ENCODE measurements around the gene LRRC10.

LRRC10 gene, protein sequence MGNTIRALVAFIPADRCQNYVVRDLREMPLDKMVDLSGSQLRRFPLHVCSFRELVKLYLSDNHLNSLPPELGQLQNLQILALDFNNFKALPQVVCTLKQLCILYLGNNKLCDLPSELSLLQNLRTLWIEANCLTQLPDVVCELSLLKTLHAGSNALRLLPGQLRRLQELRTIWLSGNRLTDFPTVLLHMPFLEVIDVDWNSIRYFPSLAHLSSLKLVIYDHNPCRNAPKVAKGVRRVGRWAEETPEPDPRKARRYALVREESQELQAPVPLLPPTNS

DNA sequence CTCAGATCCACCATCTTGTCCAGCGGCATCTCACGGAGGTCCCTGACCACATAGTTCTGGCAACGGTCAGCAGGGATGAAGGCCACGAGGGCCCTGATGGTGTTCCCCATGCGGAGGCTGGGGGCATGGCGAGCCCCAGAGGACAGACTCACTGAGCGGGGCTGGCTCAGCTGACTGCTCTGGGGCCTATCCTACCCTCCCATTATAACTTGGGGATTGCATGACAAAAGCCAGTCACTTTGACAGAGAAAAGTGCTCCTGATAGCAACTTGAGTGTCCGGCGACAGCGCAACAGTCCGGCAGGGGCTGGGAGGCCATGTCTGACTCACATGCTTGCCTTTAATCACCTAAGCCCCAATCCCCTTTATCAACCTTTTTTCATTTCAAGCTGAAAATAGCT, at the start of gene LRRC10:
Gene LRRC10, minus strand, starts transcription at position 179 of the 400 bp plus-strand sequence. Its CDS starts 69 bp downstream, at position 110.
- no peak for DNase-seq (ENCODE audit: low read depth in 1 of 2, low spot score in 1 of 2)

DNA sequence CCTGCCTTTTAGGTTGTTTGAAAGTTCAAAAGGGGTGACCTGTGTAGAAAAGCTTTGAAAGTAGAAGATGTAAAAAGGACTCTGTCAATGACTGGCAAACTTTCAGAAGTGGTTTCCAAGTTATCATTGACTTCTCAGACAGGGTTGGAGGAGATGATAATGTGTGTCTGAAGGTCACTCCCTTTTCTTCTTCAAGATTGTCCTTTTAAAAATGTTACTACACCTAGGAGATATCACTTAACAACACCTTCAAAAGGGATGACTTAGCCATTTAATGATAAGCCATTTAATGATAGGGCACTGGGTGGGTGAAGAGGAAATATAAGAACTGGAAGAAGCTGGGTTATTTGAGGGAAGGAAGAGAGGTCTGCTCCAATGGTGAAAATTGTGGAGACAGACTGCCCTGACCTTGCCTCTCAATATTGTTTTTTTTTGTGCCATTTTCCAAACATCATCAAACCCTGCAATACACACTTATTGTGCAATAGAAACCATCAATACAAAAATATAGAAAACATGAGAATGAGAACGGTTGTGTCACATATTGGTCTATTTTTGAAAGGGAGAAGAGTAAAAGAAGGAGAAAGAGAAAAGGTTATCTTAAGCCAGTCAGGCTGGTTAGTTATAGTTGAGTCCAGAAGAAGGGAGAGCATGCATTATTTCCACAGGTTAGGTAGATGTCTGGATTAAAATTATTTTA, 49.6 kb upstream of the LRRC10 start:
- no peak for DNase-seq (ENCODE audit: low read depth in 1 of 2, low spot score in 1 of 2)

DNA sequence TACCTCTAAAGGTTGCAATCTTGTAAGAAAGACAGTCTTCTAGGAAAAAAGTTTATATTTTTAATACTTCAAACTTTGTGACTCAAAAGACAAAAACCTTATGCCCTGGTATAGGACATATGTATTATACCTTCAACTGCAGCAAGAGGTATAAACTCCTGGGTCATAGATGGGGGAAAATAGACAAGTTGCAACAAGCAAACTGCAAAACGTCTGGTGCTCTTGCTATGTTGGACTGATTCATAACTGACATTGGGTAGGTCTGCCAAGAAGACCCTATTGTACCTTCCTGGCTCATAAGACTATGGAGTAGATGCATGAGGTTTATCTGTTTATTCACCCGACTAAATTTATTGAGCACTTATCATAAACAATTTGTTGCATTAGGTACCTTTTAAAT, 47.5 kb upstream of the LRRC10 start:
- no peak for DNase-seq (ENCODE audit: low read depth in 1 of 2, low spot score in 1 of 2)

DNA sequence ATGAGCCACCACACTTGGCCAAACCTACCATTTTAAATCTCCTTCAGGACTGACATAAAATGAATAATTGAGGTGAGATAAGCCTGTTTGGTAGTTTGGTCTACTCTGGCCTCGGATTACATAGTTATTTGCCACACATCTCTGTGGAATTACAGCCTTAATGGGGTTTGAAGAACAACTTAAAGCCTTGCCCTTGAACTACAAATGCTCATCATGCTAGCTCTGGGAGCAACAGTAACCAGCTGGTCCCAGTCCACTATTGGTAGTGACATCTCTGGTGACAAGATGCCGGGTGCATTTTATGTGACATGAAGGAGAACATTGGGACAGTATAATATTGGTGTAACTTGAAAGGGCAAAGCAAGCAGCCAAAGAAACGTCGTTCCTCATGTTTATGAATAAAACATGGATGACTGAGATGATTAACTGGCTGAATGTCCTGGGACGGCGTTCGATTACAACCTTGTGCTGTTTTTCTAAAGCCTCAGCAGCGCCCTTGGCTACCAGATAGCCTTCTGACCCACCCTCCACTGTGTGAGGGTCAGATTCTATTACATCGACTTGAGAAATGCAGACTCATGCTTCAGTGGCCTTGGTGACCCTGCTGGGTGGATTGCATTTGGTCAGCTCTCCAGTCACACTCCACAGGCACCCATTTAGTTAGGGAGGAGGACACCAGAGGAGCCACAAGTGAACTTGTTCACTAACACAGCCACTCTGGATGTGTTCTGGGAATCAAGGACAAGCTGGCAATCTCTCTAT, 46.9 kb upstream of the LRRC10 start:
- DNase-seq (ENCODE audit: low read depth in 1 of 2, low spot score in 1 of 2): no peak

DNA sequence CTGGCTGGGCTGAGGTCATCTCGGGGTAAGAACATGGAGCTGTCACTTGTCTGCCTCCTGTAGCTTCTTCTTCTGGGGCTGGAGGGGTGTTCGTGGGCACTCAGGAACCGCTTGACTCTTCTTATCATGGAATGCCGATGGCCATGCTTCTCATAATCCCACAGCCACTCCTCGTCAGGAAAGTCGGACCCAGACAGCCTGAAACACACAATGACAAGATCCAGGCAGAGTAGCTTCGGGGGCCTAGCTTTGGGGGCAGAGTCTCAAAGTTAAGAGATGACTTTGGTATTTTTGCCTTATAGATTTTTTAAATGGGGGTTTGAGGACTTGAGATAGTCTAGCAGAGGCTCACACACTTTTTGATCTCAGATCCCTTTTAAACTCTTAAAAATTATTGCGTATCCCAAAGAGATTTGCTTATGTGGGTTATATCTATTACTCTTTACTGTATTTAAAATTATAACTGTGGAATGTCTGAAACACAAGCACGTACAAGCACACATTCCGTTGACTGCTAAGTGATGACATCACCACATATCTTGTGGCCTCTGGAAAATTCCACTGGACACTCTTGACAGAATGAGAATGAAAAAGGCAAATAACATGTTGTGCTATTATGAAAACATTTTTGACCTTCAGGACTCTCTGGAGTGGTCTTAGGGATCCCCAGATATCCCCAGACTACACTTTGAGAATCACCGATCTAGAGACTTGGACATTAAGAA, 45.1 kb upstream of the LRRC10 start:
- no peak for DNase-seq (ENCODE audit: low read depth in 1 of 2, low spot score in 1 of 2)

DNA sequence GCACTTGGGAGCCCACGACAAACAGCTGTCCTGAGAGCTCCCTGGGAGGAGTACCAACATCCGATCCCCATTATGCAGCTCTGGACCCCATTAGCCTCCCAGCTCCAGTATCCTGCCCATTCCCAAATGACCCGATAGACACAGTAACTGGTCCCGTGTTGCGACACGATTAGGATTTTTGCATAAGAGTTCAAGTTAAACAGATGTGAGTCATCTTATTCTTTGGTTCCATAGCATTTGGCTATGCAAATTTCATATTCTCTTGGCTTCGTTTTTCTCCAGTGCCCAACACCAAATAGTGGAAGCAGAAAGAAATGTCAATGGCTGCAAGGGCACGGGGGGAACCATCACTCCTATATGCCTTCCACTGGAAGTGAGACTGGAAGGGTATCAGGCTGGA, 43.0 kb upstream of the LRRC10 start:
- no peak for DNase-seq (ENCODE audit: low read depth in 1 of 2, low spot score in 1 of 2)

DNA sequence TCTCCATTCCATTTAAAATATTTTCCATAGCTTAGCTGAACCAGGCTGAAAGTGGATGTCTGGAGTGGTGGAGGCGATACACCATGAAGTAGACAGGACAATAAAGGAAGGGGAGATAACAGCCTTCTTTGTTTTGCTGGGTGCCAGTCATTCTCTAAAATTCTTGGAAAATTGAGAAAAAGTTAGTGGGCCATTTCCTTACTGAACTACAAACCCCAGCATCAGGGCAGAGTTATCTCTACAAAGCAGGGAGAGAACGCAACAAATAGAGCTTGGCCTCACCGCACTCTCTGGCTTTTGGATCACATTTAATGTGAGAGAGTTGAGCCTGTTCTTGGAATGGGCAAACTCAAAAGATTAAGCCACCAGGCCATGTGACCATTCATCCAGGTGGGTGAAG, 41.2 kb upstream of the LRRC10 start:
- no peak for DNase-seq (ENCODE audit: low read depth in 1 of 2, low spot score in 1 of 2)

DNA sequence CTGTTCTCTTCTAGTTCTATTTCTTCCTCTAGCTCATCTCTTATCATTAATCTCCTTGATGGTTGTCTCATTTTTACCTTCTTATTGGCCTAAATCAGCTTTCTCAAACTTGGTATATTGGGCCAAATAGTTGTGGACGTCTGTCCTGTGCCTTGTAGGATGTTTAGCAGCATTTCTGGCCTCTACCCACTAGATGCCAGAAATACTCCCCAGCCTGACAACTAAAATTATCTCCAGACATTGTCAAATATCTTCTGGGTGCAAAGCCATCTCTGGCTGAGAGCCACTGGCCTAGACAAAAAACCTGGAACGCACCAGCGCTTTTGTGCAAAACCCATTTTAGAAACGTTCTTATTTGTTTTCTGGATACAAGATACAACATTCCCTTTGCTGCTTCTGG, 38.8 kb upstream of the LRRC10 start:
- DNase-seq (ENCODE audit: low read depth in 1 of 2, low spot score in 1 of 2): no peak

DNA sequence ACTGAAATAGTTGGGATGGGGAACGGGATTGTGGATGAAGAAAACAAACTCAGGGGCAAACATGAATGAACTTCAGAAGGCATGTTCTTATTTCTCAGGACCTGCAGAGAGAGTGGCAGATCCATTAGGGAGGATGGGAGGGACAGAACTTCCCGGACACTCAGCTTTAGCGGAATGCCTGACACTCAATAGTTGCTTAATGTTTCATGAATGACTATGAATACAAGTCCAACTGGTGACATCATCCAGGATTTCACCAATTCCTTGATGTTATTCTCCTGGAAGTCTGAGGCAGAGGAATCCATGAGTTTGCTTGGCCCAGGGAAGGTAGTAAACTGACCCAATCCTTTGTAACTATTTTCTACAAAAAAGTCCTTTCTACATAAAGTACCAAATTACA, 37.8 kb upstream of the LRRC10 start:
- DNase-seq (ENCODE audit: low read depth in 1 of 2, low spot score in 1 of 2): no peak

DNA sequence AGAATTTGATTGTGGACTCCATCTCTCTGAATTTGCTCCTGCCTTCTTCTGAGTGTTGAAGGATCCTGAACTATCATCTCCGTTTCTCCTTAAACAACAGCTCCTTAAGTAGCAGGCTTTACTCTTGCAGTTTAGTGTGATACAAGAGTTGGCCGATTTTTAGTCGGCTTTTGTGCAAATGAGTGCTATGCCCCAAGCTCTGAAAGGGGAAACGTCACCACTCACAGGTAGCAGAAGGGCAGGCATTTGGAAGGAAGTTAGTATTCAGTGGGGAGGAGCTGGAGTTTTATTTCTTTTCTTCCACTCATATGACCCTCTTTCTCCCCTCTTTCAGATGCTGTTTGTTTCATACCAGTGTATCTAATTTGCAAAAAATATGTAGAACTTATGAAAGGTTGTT, 36.5 kb upstream of the LRRC10 start:
- no peak for DNase-seq (ENCODE audit: low read depth in 1 of 2, low spot score in 1 of 2)

DNA sequence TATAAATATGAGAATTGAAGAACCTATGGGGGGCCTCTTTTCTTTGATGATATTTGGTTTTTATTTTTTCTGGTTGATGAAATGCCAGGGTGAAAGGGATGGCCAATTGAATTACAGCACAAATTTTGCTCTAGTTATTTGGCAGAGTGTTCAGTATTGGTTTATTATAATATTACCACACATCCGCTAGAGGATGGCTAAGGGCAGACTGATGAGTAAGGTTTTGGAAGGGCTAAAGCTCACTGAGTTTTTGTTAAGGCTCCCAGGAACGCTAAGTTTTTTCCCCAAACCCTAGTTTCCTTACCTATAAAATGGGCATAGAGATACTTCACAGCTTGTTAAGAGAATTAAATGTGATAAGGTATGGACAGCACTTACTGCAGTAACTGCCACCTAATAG, 34.3 kb upstream of the LRRC10 start:
- DNase-seq (ENCODE audit: low read depth in 1 of 2, low spot score in 1 of 2): no peak

DNA sequence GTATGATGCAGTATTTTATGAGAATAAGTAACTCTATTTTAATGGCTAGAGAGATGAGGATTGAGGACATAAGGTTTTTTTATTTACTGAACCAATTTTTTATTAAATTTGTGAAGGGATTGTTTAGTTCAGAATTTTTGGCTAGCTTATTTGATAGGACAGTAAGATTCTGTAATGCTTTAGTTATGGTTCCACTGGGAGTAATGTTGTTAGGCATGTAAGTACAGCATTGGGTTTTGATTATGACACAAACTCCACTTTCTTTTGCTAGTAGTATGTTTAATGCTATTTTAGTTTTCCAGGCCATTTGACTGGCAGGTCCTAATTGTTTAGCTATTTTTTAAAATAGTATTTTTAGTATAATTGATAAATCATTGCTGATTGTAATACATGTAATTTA, 33.8 kb upstream of the LRRC10 start:
- DNase-seq (ENCODE audit: low read depth in 1 of 2, low spot score in 1 of 2): no peak

DNA sequence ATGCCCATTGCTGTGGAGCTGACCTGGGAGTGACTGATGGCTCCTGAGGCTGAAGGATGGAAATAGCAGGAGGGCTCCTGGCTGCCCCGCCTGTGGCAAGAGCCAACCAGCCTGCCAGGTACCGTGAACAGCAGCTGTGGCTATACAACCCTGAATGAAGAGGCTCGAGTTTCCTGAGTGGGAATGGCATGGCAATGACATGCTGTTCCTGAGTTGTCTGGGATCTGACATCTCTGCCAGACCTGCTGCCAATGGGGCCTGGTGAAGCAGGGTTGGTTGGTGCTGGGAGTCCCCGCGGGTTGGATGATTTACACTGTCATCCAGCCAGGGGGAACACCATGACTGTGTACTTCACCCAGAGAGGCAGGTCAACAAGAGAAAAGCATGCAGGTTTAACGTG, 31.8 kb upstream of the LRRC10 start:
- no peak for DNase-seq (ENCODE audit: low read depth in 1 of 2, low spot score in 1 of 2)

DNA sequence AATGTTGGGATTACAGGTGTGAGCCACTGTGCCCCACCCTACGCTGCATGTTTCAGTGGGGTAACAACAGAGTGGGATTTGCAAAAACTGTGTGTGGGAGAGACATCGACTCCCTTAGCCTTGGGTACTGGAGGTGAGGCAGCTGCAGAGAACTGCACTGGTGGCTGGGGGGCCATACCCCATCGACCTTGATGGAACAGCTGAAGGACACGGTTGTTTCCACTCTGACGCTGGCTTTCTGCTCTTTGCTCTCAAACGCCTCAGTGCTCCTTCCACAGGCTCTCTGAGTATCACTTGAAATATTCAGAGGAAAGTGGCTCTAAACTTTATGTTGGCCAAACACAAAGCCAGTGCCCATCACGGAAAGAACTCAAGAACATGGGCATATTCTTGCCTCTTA, 30.8 kb upstream of the LRRC10 start:
- no peak for DNase-seq (ENCODE audit: low read depth in 1 of 2, low spot score in 1 of 2)

DNA sequence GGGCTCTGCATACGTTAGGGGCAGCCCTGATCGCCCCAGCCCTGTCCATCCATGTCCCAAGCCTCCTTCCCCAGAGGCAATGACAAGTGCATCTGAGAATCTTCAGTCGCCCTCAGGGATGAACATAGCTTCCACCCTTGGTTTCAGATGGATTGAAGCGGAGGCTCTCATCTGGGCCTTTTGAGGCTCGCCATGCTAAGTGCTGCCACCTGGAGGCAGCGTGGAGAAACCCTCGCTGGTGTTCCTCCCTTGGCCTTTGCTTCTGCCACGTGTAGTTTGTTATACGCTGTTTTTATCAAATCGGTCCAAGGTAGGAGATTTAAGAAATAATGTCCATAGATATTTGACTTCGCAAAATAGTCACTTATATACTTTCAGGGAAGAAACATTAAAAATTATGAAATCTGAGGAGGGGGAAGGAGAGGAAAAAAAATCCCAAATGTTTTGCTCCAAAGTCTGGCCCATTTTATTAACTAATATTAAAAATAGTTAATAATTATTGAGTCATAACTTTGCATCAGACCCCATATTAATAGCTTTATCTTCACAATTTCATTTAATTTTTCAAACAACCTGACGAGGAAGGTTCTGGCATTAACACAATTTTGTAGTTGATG, 28.8 kb upstream of the LRRC10 start:
- peak; percentile 30 to 49 for DNase-seq (ENCODE audit: low read depth in 1 of 2, low spot score in 1 of 2)

DNA sequence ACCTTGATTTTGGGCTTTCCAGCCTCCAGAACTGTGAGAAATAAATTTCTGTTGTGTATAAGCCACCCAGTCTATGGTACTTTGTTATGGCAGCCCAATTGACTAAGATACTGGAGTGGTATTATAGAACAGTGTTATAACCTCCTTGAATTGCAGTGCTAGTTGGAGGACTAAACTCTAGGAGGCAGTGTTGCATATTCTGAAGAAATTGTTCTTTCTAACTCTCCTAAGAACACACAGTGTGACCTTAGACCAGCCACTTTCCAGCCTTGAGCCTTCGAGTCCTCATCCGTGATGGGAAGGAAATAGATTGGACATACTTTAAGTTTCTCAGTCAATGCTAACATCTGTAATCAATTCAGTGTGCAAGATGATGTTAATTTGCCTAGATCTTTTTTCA, 22.4 kb upstream of the LRRC10 start:
- DNase-seq (ENCODE audit: low read depth in 1 of 2, low spot score in 1 of 2): no peak

DNA sequence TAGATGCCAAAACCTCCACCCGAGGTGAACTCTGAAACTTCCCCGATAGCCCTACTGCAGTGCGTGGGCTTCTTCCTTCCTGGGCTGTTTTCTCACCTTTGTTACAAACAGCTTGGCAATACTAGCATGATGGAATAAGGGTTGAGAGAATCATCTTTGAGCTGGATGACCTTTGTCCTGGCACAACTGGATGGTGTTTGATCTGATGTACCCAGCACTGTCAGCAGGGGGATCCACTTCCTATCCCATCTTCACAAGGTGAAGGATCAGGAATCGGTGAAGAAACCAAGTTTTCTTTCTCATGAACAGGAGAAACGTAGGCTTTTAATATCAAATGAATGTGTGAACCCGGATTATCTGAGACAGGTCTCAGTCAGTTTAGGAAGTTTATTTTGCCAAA, 19.5 kb upstream of the LRRC10 start:
- no peak for DNase-seq (ENCODE audit: low read depth in 1 of 2, low spot score in 1 of 2)

DNA sequence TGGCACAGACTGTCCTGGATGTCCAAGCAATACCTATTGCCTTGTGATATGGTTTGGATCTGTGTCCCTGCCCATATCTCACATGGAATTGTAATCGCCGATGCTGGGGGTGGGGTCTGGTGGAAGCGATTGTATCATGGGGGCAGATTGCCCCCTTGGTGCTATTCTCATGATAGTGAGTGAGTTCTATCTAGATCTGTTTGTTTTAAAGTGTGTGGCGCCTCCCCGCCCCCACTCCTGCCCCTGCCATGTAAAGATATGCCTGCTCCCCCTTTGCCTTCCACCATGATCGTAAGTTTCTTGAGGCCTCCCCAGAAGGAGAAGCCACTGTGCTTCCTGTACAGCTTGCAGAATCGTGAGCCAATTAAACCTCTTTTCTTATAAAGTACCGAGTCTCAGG, 16.8 kb upstream of the LRRC10 start:
- no peak for DNase-seq (ENCODE audit: low read depth in 1 of 2, low spot score in 1 of 2)

DNA sequence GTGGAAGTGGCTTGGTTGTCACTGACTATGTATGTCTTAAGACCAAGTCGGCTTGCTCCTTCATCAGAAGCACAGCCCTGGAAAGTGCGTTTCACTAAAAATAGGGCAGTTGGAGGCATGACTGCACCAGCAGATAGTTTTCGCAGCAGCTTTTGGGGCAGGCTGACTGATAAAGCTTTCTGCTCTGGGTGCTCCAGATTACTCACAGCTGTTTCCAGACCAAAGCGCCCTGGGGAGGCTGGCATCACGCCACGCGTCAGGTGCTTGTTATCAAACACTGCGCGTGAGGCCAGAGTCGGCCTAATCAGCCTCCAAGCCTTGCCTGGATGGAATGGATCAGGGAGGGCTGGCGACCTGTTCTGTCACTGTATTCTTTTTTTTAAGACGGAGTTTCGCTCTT, 13.3 kb upstream of the LRRC10 start:
- DNase-seq (ENCODE audit: low read depth in 1 of 2, low spot score in 1 of 2): no peak

DNA sequence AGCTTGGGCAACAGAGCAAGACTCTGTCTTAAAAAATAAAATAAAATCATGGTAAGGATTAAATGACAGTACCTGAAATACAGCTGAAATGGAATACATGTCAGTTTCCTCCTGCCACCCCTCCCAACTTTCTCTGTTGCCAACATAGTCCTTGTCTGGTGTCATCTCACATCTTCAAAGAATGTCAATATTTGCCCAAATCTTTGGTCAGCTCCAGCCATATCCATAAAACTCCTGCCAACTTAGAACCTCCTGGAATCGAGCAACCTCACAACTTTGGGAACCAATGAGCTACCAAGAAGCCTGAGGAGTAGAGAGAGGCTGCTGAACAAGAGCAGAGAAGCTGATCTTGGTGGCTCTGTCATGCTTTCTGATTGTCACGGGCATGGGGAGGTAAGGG, 10.8 kb upstream of the LRRC10 start:
- DNase-seq (ENCODE audit: low read depth in 1 of 2, low spot score in 1 of 2): no peak

DNA sequence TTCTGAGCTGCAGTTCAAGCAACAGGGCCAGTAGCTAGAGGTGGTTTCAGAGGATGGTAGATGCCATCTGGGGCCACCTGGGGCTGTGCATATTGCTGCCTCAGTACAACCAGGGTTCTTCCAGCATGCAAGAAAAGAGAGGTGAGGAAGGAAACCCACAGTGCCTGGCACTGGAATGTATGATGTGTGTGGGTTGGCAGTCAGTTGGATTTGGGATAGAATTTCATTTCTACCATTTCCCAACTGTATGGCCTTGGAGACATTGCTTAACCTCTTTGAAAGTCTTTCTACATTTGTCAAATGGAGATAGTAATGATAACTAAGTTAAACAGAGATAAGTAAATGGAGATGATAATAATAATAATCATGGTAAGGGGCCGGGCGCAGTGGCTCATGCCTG, 10.2 kb upstream of the LRRC10 start:
- DNase-seq (ENCODE audit: low read depth in 1 of 2, low spot score in 1 of 2): no peak

All from activated CD4-positive, alpha-beta T cell treated with anti-CD3 and anti-CD28 coated beads, Interleukin-2, amount 50 U/mL, for 24 hours (primary cell).